KBM-7 (cell line): ENCODE results near the gene ADRA2A.

Experiments used
- DNase-seq: peaks from one replicate; pipeline ENCODE4 v3.0.0-alpha.2; 2015
- in situ Hi-C: fragments of 300-500 bp; cut with MboI; formaldehyde crosslinking; loops from 2 replicates; pipeline ENCODE4 v1.14.3; 2020; ENCODE audit warnings: low sequenced_read_pairs, low pct_unique_long_range_greater_than_20kb, mixed read lengths

The ADRA2A gene

GRCh38 chr10:111082102-111082975 is 5.5 kb downstream of the ADRA2A start:
- in situ Hi-C loops = no loop called here
- no peak for DNase-seq

GRCh38 chr10:111083222-111084095 is 6.6 kb downstream of the ADRA2A start:
- in situ Hi-C loops = no loop called here
- no peak for DNase-seq

GRCh38 chr10:111084366-111085255 is 7.8 kb downstream of the ADRA2A start:
- no peak for DNase-seq
- in situ Hi-C loops = no loop called here

- in situ Hi-C loops = no loop called here
These were observed 9.0 kb downstream of the ADRA2A start for GRCh38 chr10:111085690-111086353.

GRCh38 chr10:111086574-111086973 is 9.7 kb downstream of the ADRA2A start:
- DNase-seq = peak; percentile 42
- in situ Hi-C loops = no loop called here

More at GRCh38 chr10:111085690-111086353, 9.0 kb downstream of the ADRA2A start:
- DNase-seq = no peak

GRCh38 chr10:111087331-111087756 is 10.5 kb downstream of the ADRA2A start:
- DNase-seq = no peak
- in situ Hi-C loops = no loop called here

GRCh38 chr10:111087968-111088505 is 11.2 kb downstream of the ADRA2A start:
- in situ Hi-C loops = no loop called here
- no peak for DNase-seq

- no peak for DNase-seq
- in situ Hi-C loops = no loop called here
These were observed 12.5 kb downstream of the ADRA2A start for GRCh38 chr10:111089293-111089692.

GRCh38 chr10:111091833-111092232 is 15.0 kb downstream of the ADRA2A start:
- no peak for DNase-seq
- in situ Hi-C loops = no loop called here

- in situ Hi-C loops = no loop called here
- no peak for DNase-seq
These were observed 17.0 kb downstream of the ADRA2A start for GRCh38 chr10:111093741-111094380.

GRCh38 chr10:111098679-111099437 is 22.0 kb downstream of the ADRA2A start:
- DNase-seq = no peak
- in situ Hi-C loops = no loop called here

GRCh38 chr10:111100198-111100597 is 23.4 kb downstream of the ADRA2A start:
- in situ Hi-C loops = no loop called here
- no peak for DNase-seq

- DNase-seq = no peak
- in situ Hi-C loops = no loop called here
These were observed 25.0 kb downstream of the ADRA2A start for GRCh38 chr10:111101796-111102195.

- in situ Hi-C loops = no loop called here
- no peak for DNase-seq
These were observed 25.6 kb downstream of the ADRA2A start for GRCh38 chr10:111102359-111102837.

- in situ Hi-C loops = no loop called here
- DNase-seq = no peak
These were observed 26.5 kb downstream of the ADRA2A start for GRCh38 chr10:111103196-111103840.

- in situ Hi-C loops = no loop called here
- DNase-seq = no peak
These were observed 28.0 kb downstream of the ADRA2A start for GRCh38 chr10:111104811-111105210.

- in situ Hi-C loops = no loop called here
- no peak for DNase-seq
These were observed 29.3 kb downstream of the ADRA2A start for GRCh38 chr10:111106081-111106480.
